GM21717 (cell line): ENCODE results near the gene MAST3.

Experiments used
- ATAC-seq: cut with Tn5 transposase; IDR thresholded peaks from one replicate; pipeline ENCODE4 v1.9.1; 2021; ENCODE audit warnings: mild to moderate bottlenecking, moderate library complexity; ENCODE audit not compliant: unreplicated experiment

Gene MAST3

GRCh38 chr19:18176367-18177310 lies 79.1 kb downstream of the MAST3 start:
- no peak for ATAC-seq

GRCh38 chr19:18179957-18180356 lies 82.4 kb downstream of the MAST3 start:
- ATAC-seq, result no peak

- no peak for ATAC-seq
Observed at GRCh38 chr19:18183529-18183928, 86.0 kb downstream of the MAST3 start.

DNA sequence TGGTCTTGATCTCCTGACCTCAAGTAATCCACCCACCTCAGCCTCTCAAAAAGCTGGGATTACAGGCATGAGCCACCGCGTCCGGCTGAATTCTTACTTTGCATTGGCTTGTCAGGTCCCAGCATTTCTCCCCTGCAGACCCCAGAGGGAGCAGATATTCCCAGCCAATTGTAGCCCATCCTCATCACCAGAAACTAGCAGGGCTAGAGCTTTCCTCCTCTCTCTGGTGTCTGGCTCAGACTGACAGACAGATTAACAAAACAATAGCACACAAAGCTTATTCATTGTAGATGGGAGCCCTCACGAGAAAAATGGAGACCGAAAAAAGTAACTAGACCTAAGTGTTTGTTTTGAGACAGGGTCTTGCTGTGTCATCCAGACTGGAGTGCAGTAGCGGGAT lies 88.0 kb downstream of the MAST3 start:
- no peak for ATAC-seq

DNA sequence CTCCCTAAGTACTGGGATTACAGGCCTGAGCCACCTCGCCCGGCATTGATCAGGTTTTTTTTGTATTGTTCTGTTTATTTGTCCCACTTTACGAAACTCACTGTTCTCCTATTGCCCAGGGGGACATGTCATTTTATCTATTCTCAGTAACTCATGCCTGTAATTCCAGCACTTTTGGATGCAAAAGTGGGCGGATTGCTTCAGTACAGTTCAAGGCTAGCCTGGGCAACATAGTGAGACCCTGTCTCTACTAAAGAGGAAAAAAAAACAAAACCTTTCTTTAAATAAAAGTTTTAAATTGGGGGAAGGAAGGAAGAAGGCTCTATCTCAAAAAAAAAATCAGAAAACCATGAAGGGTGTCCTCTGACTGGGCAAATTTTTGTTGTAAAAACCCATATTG lies 92.7 kb downstream of the MAST3 start:
- ATAC-seq, result no peak

DNA sequence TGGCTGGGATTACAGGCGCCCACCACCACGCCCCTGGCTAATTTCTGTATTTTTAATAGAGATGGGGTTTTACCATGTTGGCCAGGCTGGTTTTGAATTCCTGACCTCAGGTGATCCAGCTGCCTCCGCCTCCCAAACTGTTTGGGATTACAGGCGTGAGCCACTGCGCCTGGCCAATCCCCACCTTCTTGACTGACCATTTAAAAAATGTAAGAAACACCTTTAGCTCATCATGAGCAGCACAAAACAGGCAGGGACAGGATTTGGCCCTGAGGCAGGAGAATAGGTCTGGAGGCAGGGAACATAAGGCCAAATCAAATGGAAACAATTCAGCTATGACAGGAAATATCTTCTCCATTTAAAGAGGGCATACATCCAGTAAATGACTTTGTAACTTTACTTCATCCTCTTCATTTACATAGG lies 94.1 kb downstream of the MAST3 start:
- ATAC-seq, result no peak

DNA sequence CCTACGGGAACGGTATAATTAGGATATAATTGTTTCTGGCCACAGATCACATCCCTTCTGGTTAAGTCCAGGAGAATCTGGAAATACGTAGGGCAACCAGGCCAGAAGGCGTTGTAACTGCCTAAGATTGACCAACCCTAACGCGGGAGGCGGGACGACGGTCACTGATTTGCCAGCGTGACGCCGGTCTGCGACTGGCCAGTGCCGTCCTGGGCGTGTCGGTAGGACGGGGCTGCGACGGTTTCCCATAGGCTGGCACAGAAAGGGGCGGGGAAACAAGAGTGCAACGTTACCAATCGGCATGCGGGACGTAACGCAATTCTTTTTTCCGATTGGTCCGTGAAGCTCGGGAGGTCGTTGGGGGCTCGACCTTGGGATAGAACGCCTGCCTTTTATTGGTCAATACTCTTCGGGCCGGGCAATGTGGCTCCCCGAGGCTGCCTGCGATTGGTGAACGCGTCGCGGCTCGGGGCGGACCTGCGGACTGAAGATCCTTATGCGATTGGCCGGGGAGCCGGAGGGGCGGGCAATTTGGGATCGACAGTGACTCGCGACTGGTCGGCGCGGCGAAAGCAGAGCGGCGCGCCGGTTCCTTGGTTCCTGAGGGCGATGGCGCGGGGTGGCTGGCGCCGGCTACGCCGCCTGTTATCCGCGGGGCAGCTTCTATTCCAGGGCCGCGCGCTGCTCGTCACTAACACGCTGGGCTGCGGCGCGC lies 95.3 kb downstream of the MAST3 start, which contains the start of gene MPV17L2:
Gene MPV17L2, plus strand, starts transcription at position 546 of the 715 bp plus-strand sequence. Its CDS starts 64 bp downstream, at position 610.
- peak; percentile 69 for ATAC-seq

GRCh38 chr19:18193388-18194180 lies 96.0 kb downstream of the MAST3 start:
- peak; percentile 1 for ATAC-seq

DNA sequence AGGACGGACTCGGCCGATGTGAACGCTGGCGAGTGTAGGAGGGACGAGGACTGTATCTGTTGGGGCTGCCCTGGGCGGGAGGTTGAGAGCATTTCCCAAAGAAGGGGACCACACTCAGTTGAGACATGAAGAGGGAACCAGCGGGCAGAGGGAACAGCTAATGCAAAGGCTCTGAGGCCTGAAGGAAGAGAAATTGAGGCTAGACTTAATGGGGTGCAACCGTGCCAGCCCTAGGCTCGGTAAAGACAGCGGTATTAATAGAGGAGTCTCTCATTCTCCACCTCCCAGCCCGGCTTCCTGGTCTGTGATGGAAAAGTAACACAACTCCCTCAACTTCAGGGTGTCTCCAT lies 96.6 kb downstream of the MAST3 start:
- ATAC-seq, result no peak

GRCh38 chr19:18194554-18195238 lies 97.1 kb downstream of the MAST3 start:
- ATAC-seq, result no peak

GRCh38 chr19:18196511-18196845 lies 98.9 kb downstream of the MAST3 start:
- ATAC-seq, result no peak

DNA sequence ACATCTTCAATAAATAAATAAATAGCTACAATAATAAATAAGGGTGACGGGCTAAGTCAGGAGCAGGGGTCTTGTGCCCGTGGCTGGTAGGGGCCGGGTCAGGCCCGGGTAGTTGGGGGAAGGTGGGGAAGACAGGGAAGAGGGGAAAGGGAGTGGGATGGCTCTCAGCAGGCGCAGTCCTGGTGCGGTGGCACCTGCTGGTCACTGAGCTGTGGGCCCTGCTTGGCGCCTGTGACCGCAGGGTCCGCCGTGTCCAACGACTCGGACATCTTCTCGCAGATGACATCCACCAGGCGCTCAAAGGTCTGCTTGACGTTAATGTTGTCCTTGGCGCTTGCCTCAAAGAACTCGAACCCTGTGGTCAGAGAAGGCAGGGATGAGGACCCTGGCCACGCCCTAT lies 99.7 kb downstream of the MAST3 start:
- ATAC-seq, result no peak

DNA sequence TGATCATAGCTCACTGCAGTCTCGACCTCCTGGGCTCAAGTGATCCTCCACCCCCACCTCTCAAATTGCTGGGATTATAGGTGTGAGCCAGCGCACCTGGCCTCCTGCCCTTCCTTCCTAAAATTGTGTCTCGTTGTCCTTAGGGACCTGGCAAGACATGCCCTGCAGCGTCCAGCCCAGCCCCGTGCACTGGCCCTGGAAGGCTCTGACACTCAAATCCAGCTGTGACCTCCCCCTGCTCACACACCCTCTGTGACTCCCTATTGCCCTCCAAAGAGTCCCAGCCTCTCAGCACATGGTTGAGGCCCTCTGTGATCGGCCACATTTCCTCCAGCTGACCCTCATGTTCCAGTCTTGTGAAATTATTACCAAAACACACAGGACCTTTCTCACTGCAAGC lies 100.4 kb downstream of the MAST3 start:
- no peak for ATAC-seq

GRCh38 chr19:18198374-18198773 lies 100.8 kb downstream of the MAST3 start:
- no peak for ATAC-seq
